Endodermal cell (in vitro differentiated cells): Measurements from ENCODE around the gene NCMAP. TPM values are rescaled to one million over a fixed set of nuclear protein-coding genes. Genes with fewer than 3 reads are reported as not detected.

Experiments used
- DNase-seq: peaks from one replicate; pipeline ENCODE4 v3.0.0-alpha.2; 2017
- H3K27ac ChIP-seq: 2 replicates; pipeline ENCODE4 v1.5.1; 2013; ENCODE audit warnings: mild to moderate bottlenecking, low read depth, low read length, moderate library complexity
- H3K27me3 ChIP-seq: 2 replicates; pipeline ENCODE4 v1.6.1; 2013; ENCODE audit warnings: mild to moderate bottlenecking, low read length, moderate library complexity; ENCODE audit not compliant: insufficient read depth, control insufficient read depth, poor library complexity, severe bottlenecking
- H3K36me3 ChIP-seq: 2 replicates; pipeline ENCODE4 v1.7.0; 2013; ENCODE audit warnings: mild to moderate bottlenecking, low read length, moderate library complexity; ENCODE audit not compliant: control insufficient read depth, insufficient read depth
- H3K4me1 ChIP-seq: one replicate; pipeline ENCODE4 v1.7.0; 2013; ENCODE audit warnings: low read length; ENCODE audit not compliant: control insufficient read depth, insufficient read depth
- H3K4me3 ChIP-seq: 2 replicates; pipeline ENCODE4 v1.5.1; 2013; ENCODE audit warnings: mild to moderate bottlenecking, low read length, moderate library complexity
- H3K9ac ChIP-seq: 2 replicates; pipeline ENCODE4 v1.6.1; 2013; ENCODE audit warnings: mild to moderate bottlenecking, low read length, moderate library complexity; ENCODE audit not compliant: poor library complexity, severe bottlenecking; ENCODE audit errors: extremely low read depth
- H3K9me3 ChIP-seq: 2 replicates; pipeline ENCODE4 v1.6.1; 2013; ENCODE audit warnings: mild to moderate bottlenecking, low read length, moderate library complexity; ENCODE audit not compliant: control insufficient read depth
- H3K27ac Mint-ChIP-seq: 2 replicates; pipeline ENCODE4 v1.8.0; 2020; ENCODE audit warnings: mixed read lengths
- H3K27me3 Mint-ChIP-seq: 2 replicates; pipeline ENCODE4 v1.8.0; 2021; ENCODE audit warnings: mild to moderate bottlenecking, mixed read lengths; ENCODE audit not compliant: insufficient read depth
- H3K36me3 Mint-ChIP-seq: 2 replicates; pipeline ENCODE4 v1.8.0; 2020; ENCODE audit warnings: low read depth, mixed read lengths
- H3K4me1 Mint-ChIP-seq: 2 replicates; pipeline ENCODE4 v1.8.0; 2020; ENCODE audit warnings: mixed read lengths
- H3K4me3 Mint-ChIP-seq: 2 replicates; pipeline ENCODE4 v1.8.0; 2020; ENCODE audit warnings: mild to moderate bottlenecking, moderate library complexity, mixed read lengths
- H3K9me3 Mint-ChIP-seq: 2 replicates; pipeline ENCODE4 v1.8.0; 2020; ENCODE audit warnings: mild to moderate bottlenecking, mixed read lengths
- CTCF ChIP-seq: fragments of 200-600 bp; sonication (generic); conservative IDR thresholded peaks from 2 replicates; pipeline ENCODE4 v1.5.0; 2021; ENCODE audit warnings: antibody characterized with exemption, mild to moderate bottlenecking
- WGBS, 2 experiments: methylation state at CpG; one replicate each; pipeline versions ENCODE4 v1.1.5 to v1.1.7; 2013; ENCODE audit warnings: missing lambda C conversion rate in 2 of 2, mixed read lengths in 1 of 2; ENCODE audit not compliant: insufficient coverage in 1 of 2, insufficient read length in 1 of 2; 5-methylcytosine and 5-hydroxymethylcytosine counted together
- total RNA-seq, 2 donors: library from RNA; stranded (reverse); fragmentation: NEBNext Ultra II Directional in 1 of 2; extraction: Animal tissue kit (Norgen Biotek cat#: 25700) in 1 of 2; gene quantifications; 2 replicates in 1 of 2; 3 replicates in 1 of 2; pipeline ENCODE4 v1.2.1, GENCODE V29; 2021

The NCMAP gene
- total RNA-seq, 2 donors from 2014 or later = 0.15 to 0.42 TPM

- Mint-ChIP-seq H3K27me3 (no peaks in the 10 kb centered on the region), H3K36me3 (peaks cover 30% of the 10 kb centered on the region), H3K27ac (no peak overlapping the region), H3K4me1 (peaks cover 3% of the 10 kb centered on the region), H3K4me3 (no peak overlapping the region), H3K9me3 (no peaks in the 10 kb centered on the region)
- no peak for TF ChIP-seq CTCF
- Histone ChIP-seq H3K9ac (no peak overlapping the region), H3K4me1 (no peaks in the 10 kb centered on the region), H3K36me3 (peaks cover 32% of the 10 kb centered on the region), H3K27ac (no peak overlapping the region), H3K9me3 (no peaks in the 10 kb centered on the region), H3K27me3 (no peaks in the 10 kb centered on the region), H3K4me3 (no peak overlapping the region)
- DNase-seq = no peak
- 92 to 93% methylated on average over 7 to 15 of the region's 15 CpGs for WGBS, 2 experiments
Measured at GRCh38 chr1:24540051-24540905, 15.6 kb upstream of the NCMAP start.

GRCh38 chr1:24540906-24541710 lies 14.8 kb upstream of the NCMAP start:
- Histone ChIP-seq H3K27ac (no peak overlapping the region), H3K9me3 (no peaks in the 10 kb centered on the region), H3K27me3 (no peaks in the 10 kb centered on the region), H3K4me1 (no peaks in the 10 kb centered on the region), H3K9ac (no peak overlapping the region), H3K4me3 (no peak overlapping the region), H3K36me3 (peaks cover 24% of the 10 kb centered on the region)
- Mint-ChIP-seq H3K9me3 (no peaks in the 10 kb centered on the region), H3K27me3 (no peaks in the 10 kb centered on the region), H3K27ac (peak overlapping the region; percentile 68), H3K36me3 (peaks cover 23% of the 10 kb centered on the region), H3K4me1 (peaks cover 3% of the 10 kb centered on the region), H3K4me3 (no peak overlapping the region)
- 77 to 88% methylated on average over 2 to 7 of the region's 7 CpGs for WGBS, 2 experiments
- DNase-seq = no peak
- TF ChIP-seq CTCF = no peak

GRCh38 chr1:24541711-24542346 lies 14.1 kb upstream of the NCMAP start:
- Histone ChIP-seq H3K27ac (no peak overlapping the region), H3K9ac (no peak overlapping the region), H3K36me3 (peaks cover 17% of the 10 kb centered on the region), H3K27me3 (no peaks in the 10 kb centered on the region), H3K4me1 (no peaks in the 10 kb centered on the region), H3K9me3 (no peaks in the 10 kb centered on the region), H3K4me3 (no peak overlapping the region)
- 78 to 87% methylated on average over 8 of the region's 8 CpGs for WGBS, 2 experiments
- Mint-ChIP-seq H3K9me3 (no peaks in the 10 kb centered on the region), H3K4me1 (peaks cover 3% of the 10 kb centered on the region), H3K36me3 (peaks cover 16% of the 10 kb centered on the region), H3K27me3 (no peaks in the 10 kb centered on the region), H3K27ac (peak overlapping the region; percentile 68), H3K4me3 (no peak overlapping the region)
- peak; percentile 92 for TF ChIP-seq CTCF
- DNase-seq = peak; percentile 81
